Activated CD4-positive, CD25-positive, alpha-beta regulatory T cell treated with anti-CD3 and anti-CD28 coated beads, Interleukin-2, amount 50 U/mL, for 72 hours (primary cell): ENCODE measurements around the gene PRXL2B.
"Not testable (repeated sequence)": the region's sequence is repeated elsewhere in the genome, so short reads cannot be mapped to it uniquely, and the experiment has no call there.

Experiments used
- DNase-seq: peaks from one replicate; pipeline ENCODE4 v3.0.0; 2021

Gene PRXL2B

DNA sequence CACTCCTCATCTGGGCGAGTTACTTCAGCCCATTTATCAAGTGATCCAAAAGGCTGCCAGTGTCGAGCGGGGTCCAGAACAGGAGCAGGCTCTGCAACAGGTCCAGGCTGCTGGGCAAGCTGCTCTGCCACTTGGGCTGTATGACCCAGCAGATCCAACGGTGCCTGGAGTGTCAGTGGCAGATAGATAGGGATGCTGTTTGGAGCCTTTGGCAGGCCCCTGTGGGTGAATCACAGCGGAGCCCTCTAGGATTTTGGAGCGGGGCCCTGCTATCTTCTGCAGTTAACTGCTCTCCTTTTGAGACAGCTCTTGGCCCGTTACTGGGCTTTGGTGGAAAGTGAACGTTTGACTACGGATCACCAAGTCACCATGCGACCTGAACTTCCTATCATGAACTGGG is 38.7 kb downstream of the PRXL2B start:
- DNase-seq: no peak

DNA sequence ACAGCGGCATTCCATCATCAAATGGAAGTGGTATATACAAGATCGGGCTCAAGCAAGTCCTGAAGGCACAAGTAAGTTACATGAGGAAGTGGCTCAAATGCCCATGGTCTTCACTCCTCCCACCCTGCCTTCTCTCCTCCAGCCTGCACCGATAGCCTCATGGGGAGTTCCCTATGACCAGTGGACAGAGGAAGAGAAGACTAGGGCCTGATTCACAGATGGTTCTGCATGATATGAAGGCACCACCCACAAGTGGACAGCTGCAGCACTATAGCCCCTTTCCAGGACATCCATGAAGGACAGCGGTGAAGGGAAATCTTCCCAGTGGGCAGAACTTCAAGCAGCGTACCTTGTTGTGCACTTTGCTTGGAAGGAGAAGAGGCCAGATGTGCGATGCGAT is 39.2 kb downstream of the PRXL2B start:
- not testable (repeated sequence) for DNase-seq

DNA sequence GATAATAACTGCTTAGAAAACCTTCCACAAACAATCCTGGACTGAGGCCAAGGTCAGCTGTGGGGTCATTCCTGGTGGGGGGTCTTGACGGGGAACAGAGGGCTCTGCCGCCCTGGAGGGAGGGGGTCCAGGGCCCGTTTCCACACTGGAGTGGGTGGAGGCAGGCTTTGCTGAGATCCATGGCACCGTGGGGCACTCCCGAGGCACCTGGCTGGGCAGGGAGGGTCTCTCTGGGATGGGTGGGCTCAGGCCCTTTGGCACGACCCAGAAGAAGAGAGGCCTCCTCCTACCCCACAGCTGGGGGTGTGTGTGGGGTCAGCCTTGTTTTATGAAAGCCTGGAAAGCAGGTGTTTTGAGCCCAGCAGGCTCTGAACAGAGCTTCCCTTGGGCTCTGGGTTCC is 41.2 kb downstream of the PRXL2B start:
- DNase-seq: no peak

DNA sequence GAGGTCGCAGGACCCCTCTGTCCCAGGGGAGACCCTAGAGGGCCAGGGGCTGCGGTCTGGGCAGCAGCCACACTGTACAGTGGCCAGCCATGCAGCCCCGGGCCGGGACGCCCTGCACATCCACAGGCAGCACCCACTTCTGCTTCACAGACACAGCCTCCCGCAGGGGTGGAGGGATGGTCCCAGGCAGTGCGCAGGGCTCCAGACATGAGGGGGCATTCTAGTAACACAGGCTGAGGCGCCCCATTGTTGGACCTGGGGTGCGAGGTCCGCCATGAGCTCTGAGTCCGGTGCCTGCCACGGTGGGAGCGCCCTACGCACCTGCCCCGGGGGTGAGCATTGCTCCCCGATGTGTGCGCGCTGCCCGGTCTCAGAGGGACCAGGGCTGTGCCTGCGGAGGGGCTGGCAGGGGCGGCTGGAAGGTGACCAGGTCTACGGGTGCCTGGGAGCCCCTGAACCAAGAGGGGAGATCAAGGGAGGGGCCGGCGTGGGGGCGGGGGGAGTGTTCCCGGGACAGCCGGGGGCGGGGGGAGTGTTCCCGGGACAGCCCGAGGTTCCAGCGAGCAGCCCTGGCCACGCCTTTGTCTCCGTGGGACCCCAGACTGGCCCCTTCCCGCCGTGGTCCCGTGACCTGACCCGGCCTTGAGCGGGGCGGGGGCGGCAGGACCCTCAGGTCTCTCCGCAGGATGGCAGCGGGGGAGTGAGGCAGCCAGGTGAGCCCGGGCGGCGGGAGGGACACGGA is 41.8 kb downstream of the PRXL2B start:
- DNase-seq: no peak

DNA sequence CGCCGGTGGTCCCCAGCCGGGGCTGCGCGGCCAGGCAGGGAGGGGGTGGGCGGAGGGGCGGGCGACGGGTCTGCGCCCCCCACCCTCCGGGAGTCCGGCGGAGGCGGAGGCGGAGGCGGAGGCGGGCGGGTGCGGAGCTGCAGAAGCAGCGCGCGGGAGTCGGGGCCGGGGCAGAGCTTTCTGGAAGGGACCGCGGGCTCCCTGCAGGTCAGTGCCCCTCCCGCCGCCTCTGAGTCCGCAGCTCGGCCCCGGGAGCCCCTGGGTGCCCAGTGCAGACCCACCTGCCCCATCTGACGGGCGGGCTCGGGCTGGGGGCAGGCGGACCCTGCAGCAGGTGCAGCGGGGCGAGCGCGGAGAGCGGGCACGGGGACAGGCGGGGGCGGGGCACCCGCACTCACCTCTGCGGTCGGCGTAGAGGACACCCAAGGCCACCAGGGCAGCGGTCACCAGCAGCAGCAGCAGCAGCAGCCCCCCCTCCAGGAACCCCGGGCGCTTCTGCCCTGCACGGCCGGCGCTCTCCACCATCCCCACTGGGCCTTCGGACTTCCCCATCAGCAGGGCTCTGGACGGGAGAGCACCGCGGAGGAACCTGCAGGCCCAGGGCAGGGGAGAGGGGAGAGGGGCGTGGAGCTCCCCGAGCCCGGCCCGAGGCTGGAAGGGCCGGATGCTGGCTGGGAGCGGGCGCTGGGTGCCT is 42.5 kb downstream of the PRXL2B start:
- no peak for DNase-seq

DNA sequence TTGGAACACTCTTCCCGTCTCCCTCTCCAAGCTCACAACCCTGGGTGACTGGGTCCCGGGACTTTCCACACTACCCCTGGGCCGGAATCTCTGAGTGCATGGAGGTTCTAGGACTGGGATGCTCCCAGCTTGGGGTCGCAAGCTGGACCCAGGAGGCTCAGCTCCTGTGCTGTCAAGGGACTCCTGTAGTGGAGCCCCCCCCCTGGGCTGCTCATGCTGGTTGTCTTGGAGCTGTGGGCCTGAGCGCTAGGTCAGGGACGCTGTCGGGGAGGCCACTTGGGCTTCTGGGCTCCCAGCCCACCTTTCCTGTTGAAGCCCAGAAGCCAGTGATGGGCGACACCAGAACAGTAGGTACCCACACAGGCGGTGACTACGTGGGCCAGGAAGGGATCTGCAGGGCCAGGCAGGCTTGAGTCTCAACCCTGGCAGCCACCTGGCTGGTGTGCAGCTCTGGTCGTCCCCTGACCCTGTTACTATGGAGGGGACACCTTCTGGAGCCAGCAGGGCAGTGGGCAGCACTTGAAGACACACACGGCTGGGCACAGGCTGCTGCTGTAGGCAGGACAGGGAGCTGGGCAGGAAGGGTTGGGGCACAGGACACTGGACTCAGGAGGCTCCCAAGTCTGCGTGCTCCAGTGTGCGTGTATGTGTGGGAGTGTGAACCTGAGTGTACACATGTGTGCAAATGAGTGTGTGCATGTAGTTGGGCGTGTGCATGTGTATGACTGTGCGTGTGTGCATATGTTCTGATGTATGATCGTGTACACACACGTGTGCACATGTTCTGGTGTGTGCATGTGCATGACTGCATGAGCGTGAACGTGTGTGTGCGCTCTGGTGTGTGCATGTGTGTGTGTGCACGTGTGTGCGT is 43.3 kb downstream of the PRXL2B start:
- DNase-seq: no peak

DNA sequence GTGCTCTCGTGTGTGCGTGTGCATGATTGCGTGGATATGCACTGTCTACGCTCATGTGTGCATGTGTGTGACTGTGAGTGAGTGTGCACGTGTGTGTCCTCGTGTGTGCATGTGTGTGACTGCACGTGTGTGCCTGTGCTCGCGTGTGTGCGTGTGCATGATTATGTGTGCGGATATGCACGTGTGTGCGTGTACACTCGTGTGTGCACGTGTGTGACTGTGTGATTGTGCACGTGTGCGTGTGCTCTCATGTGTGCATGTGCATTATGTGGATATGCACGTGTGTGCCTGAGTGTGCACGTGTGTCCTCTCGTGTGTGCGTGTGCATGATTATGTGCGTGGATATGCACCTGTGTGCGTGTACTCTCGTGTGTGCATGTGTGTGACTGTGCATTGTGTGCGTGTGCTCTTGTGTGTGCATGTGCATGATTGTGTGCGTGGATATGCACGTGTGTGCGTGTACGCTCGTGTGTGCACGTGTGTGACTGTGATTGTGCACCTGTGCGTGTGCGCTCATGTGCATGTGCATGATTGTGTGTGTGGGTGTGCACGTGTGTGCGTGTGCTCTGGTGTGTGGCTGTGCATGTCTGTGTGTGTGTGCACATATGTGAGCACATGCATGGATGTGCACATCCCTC is 44.0 kb downstream of the PRXL2B start:
- no peak for DNase-seq

DNA sequence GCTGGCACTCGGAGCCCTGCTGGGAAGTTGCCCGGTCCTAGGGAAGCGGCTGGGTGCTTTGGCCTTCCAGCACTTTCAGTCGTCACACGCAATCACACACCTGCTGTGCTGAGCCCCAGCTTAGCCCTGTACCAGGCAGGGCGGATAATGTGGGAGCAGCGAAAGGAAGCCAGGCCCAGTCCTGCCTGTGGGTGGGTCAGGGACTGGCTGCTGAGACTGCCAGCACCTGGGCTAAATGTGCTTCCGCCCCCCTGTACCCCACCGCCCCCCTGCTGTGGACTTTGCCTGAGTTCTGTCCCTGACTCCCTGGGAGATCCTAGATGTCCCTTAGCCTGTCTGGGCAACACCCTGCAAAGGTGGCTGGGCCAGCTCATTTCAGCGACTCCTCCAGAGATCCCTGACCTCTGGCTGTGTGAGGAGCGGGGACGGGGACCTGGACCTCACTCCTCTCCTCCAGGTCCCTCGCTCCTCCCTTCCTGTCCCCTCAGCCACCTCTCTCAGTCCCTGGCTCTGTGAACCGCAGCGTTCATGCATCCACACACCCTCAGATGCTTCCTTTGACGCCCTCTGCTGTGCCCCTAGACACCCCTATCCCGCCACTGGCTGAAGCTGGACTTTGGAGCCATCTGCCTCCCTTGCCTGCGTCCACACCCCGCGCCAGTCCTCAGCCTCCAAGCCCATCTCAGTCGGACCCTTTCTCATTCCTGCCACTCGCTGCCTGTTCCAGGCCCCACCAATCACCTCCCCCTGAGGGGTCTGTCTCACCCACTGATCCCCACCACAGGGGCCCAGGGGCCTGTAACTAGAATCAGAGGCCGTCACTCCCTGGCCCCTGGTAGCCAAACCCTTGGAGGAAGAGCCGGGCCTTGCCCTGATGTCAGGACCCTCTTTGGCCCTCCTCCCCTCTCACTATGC is 44.8 kb downstream of the PRXL2B start:
- no peak for DNase-seq

DNA sequence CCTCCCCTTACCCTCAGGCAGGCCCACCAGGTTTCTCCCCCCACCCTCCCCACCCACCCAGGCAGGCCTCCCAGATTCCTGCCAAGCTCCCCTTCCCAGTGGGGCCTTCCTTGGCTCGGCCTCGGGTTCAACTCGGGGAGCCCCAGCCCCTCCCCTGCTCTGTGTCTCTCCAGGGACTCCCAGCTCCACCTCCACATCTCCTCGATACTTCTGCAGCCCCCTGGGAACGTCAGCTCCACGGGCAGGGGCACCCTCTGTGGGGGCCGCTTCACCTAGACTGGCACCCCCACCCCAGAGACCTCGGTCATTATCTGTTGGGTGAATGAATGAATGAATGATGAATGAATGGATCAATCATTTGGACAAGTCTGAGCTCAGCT is 45.5 kb downstream of the PRXL2B start:
- DNase-seq: no peak

DNA sequence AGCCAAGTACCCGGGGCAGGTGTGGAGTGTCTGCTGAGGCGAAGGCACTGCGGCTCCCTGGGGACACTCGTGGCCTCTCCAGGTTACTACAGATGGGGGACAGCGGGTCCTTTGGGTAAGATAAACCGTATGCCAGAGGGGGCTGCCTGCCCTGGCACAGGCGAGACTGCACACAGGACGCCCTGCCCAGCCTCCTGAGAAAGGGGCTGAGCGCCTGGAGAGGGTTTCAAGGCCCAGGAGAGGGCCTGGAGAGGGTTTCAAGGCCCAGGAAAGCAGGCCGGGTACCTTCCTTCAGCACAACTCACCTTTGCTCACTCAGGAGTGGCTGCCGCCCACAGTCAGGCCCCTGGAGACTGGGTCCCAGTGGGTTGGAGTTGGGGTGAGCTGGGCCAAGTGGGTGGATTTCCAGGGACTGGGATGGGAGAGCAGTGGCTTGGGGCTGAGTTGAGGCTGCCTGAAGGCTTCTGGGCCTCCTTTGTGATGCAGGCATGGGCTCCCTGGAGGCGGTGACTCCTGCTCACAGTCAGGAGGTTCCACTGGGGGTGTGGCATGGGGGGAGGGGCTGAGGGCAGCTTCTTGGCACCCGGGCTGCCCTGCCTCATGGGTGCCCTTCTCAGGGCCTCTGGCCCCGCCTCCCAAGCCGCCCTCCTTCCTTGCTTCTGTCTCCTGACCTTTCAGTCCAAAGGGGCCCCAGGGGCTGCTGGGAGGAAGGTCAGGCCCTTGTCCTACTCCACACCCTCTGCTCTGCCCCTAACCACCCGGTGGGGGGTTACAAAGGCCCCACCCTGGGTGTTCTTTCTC is 46.2 kb downstream of the PRXL2B start, which contains the start of gene MMEL1:
Gene MMEL1, minus strand, starts transcription at position 456 of the 801 bp plus-strand sequence. CDS start 3,532 bp downstream, outside the sequence.
- no peak for DNase-seq

DNA sequence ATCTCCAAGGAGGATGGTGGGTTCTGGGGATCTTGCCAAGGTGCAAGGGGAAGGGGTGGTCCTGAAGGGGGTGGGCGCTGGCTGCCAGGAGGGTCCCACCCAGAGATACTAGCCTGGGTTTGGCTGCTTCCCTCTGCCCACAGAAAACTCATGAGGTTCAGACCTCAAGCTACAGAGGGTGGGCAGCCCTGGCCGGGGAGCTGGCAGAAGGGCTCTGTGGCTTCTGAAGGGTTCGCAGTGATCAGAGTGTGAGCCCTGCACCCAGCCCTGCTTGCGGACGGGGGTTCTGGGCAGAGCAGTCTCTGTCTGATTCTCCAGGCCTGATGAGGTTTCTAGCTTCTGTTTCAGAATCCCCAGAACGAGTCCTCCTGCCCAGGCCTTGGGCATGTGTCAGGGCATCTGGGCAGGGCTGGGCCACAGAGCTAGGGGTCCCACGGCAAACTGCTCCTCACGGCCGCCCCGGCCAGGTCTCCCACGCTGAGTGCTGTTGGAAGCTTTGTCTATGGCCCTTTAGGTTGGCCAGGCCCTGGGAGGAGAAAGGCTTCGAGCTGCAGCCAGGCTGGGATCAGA is 46.9 kb downstream of the PRXL2B start:
- no peak for DNase-seq

DNA sequence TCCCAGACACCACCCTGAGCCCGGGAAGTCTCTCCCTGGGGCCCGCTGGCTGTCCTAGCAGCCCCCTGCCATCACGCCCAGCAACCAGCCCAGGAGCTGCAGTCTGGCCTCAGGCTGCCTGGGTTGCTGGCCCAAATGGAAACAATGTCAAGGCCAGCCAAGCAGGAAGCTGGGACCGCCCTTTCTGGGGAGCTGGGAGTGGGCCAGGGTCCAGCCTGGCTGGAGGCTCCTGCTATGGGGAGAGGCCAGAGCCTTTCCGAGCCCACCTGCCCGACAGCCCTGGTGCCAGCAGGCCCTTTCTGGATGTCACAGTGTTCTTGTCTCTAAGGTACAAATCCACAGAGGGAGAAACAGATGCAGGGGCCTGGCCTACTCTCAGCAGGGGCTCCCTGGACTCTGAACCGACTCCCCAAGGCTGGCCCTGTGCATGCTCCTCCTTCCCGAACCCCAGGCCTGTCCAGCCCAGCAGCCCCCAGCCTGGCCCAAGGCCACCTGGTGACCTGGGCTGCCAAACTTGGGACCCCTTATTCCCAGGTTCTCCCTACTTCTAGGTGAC is 47.4 kb downstream of the PRXL2B start:
- DNase-seq: no peak

DNA sequence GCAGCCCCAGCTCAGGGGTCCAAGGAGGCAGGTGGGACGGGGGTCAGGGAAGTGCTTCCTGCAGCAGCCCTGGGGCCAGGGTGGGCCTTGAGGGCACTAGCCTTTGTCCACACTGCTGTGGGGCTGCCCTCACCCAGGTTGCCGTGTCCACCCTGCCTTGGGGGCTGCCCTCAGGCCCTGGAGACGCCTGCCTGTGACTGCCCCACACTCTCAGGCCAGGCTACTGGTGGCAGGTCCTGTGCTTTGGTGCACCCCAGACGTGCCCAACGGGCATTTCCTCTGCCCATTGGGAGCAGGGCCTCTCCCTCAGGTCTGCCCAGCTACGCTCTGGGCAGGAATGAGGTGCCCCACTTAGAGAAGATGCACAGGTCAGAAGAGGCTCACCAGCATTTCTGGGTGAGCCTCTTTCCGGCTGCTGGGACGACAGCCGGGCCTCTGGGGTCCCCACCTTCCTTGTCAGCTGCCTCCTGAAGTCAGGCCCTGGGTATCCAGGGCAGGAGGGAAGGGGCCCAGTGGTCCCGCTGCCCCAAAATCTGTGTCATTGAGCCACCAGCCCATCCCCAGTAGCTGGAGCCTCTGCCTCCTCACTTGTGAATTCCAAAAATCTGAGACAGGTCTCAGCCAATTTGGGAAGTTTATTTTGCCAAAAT is 48.9 kb downstream of the PRXL2B start:
- DNase-seq: no peak

DNA sequence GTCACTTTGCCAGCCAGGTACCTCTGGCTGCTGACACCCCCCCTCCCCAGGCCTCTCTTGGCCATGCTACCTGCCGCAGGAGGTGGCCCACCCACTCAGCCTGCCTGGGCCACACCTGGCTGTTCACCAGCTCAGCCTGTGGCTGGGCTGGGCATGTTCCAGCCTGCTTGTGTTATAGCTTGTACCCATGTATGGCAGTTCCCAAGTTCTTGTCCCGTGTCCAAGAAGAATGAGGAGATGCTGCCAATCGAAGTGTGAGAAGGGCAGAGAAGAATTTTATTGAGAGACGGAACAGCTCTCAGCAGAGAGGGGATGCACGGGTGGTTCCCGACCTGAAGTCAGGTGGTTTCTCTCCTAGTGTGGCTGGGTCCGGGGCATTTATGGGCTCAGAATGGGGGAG is 50.2 kb downstream of the PRXL2B start:
- DNase-seq: no peak

DNA sequence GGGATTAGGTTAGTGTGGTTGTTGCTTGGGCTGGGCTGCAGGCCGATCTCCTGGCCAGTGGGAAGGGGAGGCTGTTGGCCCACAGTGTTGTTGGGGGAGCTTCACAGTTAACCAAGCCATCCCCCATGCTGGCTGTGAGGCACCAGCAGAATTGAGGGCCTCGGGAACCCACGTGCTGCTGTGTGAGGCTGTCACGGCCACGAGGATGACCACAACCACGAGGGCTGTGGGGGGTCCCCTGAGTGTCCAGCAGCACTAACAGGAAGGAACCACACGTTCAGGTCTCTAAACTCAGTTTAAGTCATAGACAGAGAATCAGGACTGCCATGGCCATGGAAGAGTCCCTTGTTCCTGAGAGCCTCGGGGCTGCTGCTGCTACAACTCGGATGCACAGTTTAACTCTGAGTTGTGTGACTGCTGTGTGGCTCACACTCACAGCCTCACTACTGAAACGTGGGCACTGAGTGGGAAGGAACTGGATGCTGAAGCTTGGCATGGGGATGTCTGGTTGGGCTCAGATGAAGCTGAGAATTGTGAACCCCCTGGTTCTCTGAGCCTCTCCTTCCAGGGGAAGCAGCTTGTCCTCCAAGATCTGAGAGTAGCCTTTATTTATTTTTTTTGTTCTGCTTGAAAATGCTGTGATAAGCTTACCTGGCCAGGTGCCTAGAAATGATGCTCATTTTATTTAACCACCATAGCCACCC is 51.0 kb downstream of the PRXL2B start:
- DNase-seq: no peak

DNA sequence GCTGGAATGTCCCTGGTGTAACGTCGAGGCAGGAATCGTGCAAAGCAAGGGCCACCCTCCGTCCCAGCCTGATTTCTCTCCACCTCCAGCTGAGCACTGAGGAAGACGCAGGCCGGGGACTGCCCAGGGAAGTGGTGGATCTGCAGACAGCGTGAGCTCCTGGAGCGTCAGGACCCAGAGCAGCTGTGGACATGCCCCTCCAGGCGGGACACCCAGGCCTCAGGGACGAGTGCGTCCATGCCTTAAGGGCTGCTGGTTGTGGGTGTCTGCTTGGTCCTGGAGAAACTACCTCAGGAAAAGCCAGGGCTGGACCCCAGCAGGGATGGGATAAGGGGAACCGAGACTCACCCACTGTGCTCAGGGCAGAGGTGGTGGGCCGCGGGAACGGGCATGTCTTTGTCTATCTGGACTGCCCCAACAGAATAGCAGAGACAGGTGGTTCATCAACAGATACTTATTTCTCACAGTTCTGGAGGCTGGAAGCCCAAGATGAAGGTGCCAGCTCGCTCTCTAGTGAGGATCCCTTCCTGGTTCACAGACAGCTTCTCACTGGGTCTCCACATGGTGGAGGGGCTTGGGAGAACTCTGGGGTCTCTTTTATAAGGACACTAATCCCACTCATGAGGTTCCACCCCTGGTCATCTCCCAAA is 52.0 kb downstream of the PRXL2B start:
- DNase-seq: no peak

DNA sequence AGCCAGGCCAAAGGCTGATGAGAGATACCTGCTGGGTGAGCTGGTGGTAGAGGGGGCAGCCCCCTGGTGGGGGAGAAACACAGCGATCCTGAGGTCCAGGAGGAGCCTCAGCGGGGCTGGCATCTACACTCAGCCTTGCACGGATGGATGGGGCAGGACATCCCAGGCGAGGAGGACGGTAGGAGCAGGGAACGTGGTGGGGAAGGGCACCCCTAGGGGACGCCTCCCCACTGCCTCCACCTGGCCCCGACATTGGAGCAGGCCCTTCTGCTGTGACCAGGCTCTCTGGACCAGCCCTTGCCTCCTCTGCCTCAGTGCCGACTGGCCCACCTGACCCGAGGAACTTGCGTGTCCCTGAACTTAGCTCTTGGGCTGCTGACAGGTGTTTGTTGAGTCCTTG is 52.6 kb downstream of the PRXL2B start:
- DNase-seq: no peak
